CD14-positive monocyte (primary cell): ENCODE results near the gene SLC5A5. TPM values are rescaled to one million over a fixed set of nuclear protein-coding genes. Genes with fewer than 3 reads are reported as not detected.

Source experiments
- DNase-seq, 3 donors: peaks; one replicate each; pipeline ENCODE4 v3.0.0-alpha.2; 2011 to 2022
- H2AFZ ChIP-seq: 2 replicates; pipeline ENCODE4 v1.6.0; 2012; ENCODE audit warnings: mild to moderate bottlenecking, low read depth, low read length, inconsistent platforms; ENCODE audit not compliant: insufficient read depth, poor library complexity, severe bottlenecking
- H3K27ac ChIP-seq, 2 donors: 1 replicate in 1 of 2; 2 replicates in 1 of 2; pipeline ENCODE4 v1.5.1; 2012 to 2013; ENCODE audit warnings: low read length in 2 of 2, control low read depth in 1 of 2, inconsistent platforms in 1 of 2, low read depth in 1 of 2, mild to moderate bottlenecking in 1 of 2
- H3K27me3 ChIP-seq, 2 donors: one replicate each; pipeline versions ENCODE4 v1.6.0 to v1.6.1; 2011 to 2013; ENCODE audit warnings: low read length in 2 of 2; ENCODE audit not compliant: control insufficient read depth in 2 of 2, insufficient read depth in 2 of 2
- H3K36me3 ChIP-seq, 2 donors: replicated peaks in 1 of 2; 1 replicate in 1 of 2; 2 replicates in 1 of 2; pipeline versions ENCODE4 v1.5.1 to v1.6.1; 2012 to 2013; ENCODE audit warnings: low read length in 2 of 2, control low read depth in 1 of 2, inconsistent platforms in 1 of 2, mild to moderate bottlenecking in 1 of 2; ENCODE audit not compliant: insufficient read depth in 2 of 2, control insufficient read depth in 1 of 2
- H3K4me1 ChIP-seq, 2 donors: 1 replicate in 1 of 2; 2 replicates in 1 of 2; pipeline versions ENCODE4 v1.5.1 to v1.6.1; 2012 to 2013; ENCODE audit warnings: low read length in 2 of 2, control low read depth in 1 of 2, inconsistent platforms in 1 of 2, mild to moderate bottlenecking in 1 of 2, moderate library complexity in 1 of 2; ENCODE audit not compliant: insufficient read depth in 2 of 2, control insufficient read depth in 1 of 2
- H3K4me2 ChIP-seq: replicated peaks from 2 replicates; pipeline ENCODE3; 2012; ENCODE audit warnings: low read length, moderate library complexity, mild to moderate bottlenecking; ENCODE audit not compliant: poor library complexity, severe bottlenecking; ENCODE audit errors: extremely low read depth
- H3K4me3 ChIP-seq, 3 experiments: fragments of 200-600 bp in 1 of 3; sonication (generic) in 1 of 3; replicated peaks in 1 of 3; 1 replicate in 2 of 3; 2 replicates in 1 of 3; pipeline ENCODE4 v1.5.1; 2011 to 2013; ENCODE audit warnings: low read length in 3 of 3, mild to moderate bottlenecking in 3 of 3, control low read depth in 2 of 3, low read depth in 2 of 3, inconsistent platforms in 1 of 3, moderate library complexity in 1 of 3
- H3K79me2 ChIP-seq: 2 replicates; pipeline ENCODE4 v1.6.0; 2012; ENCODE audit warnings: mild to moderate bottlenecking, control low read depth, inconsistent platforms, low read length, moderate library complexity; ENCODE audit not compliant: insufficient read depth
- H3K9ac ChIP-seq: 2 replicates; pipeline ENCODE4 v1.6.0; 2017; ENCODE audit warnings: low read length, mild to moderate bottlenecking; ENCODE audit not compliant: insufficient read depth, poor library complexity, severe bottlenecking
- H3K9me3 ChIP-seq, 2 donors: replicated peaks in 1 of 2; 1 replicate in 1 of 2; 2 replicates in 1 of 2; pipeline versions ENCODE4 v1.5.1 to v1.6.1; 2012 to 2013; ENCODE audit warnings: low read length in 2 of 2, control low read depth in 1 of 2; ENCODE audit not compliant: control insufficient read depth in 1 of 2, insufficient read depth in 1 of 2
- H4K20me1 ChIP-seq: 2 replicates; pipeline ENCODE4 v1.6.0; 2012; ENCODE audit warnings: mild to moderate bottlenecking, low read length, control low read depth, moderate library complexity; ENCODE audit not compliant: insufficient read depth
- H3K27ac Mint-ChIP-seq, 7 donors: one replicate each; pipeline ENCODE4 v1.8.0; 2020; ENCODE audit warnings: mild to moderate bottlenecking in 7 of 7, mixed read lengths in 7 of 7, moderate library complexity in 6 of 7, inconsistent platforms in 2 of 7
- H3K27me3 Mint-ChIP-seq, 3 donors: one replicate each; pipeline ENCODE4 v1.8.0; 2021 to 2022; ENCODE audit warnings: low read depth in 3 of 3, mild to moderate bottlenecking in 3 of 3, mixed read lengths in 3 of 3, moderate library complexity in 3 of 3, inconsistent platforms in 1 of 3
- H3K36me3 Mint-ChIP-seq, 2 donors: one replicate each; pipeline ENCODE4 v1.8.0; 2020; ENCODE audit warnings: mixed read lengths in 2 of 2, inconsistent platforms in 1 of 2, mild to moderate bottlenecking in 1 of 2
- H3K4me1 Mint-ChIP-seq: one replicate; pipeline ENCODE4 v1.8.0; 2020; ENCODE audit warnings: mild to moderate bottlenecking, mixed read lengths
- H3K4me3 Mint-ChIP-seq, 2 donors: one replicate each; pipeline ENCODE4 v1.8.0; 2020; ENCODE audit warnings: mild to moderate bottlenecking in 2 of 2, mixed read lengths in 2 of 2, moderate library complexity in 1 of 2
- H3K9me3 Mint-ChIP-seq, 7 donors: one replicate each; pipeline ENCODE4 v1.8.0; 2020 to 2022; ENCODE audit warnings: mixed read lengths in 7 of 7, mild to moderate bottlenecking in 6 of 7, moderate library complexity in 6 of 7, inconsistent platforms in 2 of 7
- WGBS: methylation state at CpG from one replicate; pipeline ENCODE4 v1.1.5; 2013; ENCODE audit warnings: missing lambda C conversion rate; ENCODE audit not compliant: insufficient coverage; 5-methylcytosine and 5-hydroxymethylcytosine counted together
- intact Hi-C, 2 donors: fragments of 100-400 bp; cut with micrococcal nuclease; formaldehyde crosslinking; loops; one replicate each; pipeline versions ENCODE4 v1.15.0 to v1.15.1; 2023
- polyA plus RNA-seq, 3 donors: library from polyadenylated mRNA; depleted of rRNA in 1 of 3; unstranded in 2 of 3; stranded (reverse) in 1 of 3; fragments of 300-500 nt in 2 of 3; fragments of >200 nt in 1 of 3; fragmentation: Illumina TruSeq in 2 of 3; gene quantifications; 1 replicate in 2 of 3; 2 replicates in 1 of 3; pipeline ENCODE4 v1.2.3, GENCODE V29; 2012 to 2021
- TF ChIP-seq, protein P1 (sequence below): fragments of 200-600 bp; IDR thresholded peaks from one replicate; pipeline ENCODE4 v1.8.0; 2022; ENCODE audit warnings: antibody characterized with exemption, mild to moderate bottlenecking

The SLC5A5 gene
- polyA plus RNA-seq, 3 donors = 0.03 TPM; not detected in 2

GRCh38 chr19:17835182-17836006, 36.4 kb upstream of the SLC5A5 start:
- H3K36me3 Mint-ChIP-seq = peaks cover 77 to 97% of the 10 kb centered on the region in 2 donors
- no peaks in the 10 kb centered on the region for H4K20me1 ChIP-seq
- intact Hi-C loops = loop anchor here in 1 of 2 donors (5.0 kb wide), 1 partner anchor 33 kb away; no protein-coding TSS in a partner anchor
- H3K4me3 ChIP-seq = no peak overlapping the region
- no peak overlapping the region for H3K9ac ChIP-seq
- TF ChIP-seq, protein P1, sequence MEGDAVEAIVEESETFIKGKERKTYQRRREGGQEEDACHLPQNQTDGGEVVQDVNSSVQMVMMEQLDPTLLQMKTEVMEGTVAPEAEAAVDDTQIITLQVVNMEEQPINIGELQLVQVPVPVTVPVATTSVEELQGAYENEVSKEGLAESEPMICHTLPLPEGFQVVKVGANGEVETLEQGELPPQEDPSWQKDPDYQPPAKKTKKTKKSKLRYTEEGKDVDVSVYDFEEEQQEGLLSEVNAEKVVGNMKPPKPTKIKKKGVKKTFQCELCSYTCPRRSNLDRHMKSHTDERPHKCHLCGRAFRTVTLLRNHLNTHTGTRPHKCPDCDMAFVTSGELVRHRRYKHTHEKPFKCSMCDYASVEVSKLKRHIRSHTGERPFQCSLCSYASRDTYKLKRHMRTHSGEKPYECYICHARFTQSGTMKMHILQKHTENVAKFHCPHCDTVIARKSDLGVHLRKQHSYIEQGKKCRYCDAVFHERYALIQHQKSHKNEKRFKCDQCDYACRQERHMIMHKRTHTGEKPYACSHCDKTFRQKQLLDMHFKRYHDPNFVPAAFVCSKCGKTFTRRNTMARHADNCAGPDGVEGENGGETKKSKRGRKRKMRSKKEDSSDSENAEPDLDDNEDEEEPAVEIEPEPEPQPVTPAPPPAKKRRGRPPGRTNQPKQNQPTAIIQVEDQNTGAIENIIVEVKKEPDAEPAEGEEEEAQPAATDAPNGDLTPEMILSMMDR = no peak
- peak overlapping the region in 2 of 7 donors; percentile 32 to 69 for H3K27ac Mint-ChIP-seq
- DNase-seq = no peak
- no peak overlapping the region for H3K27ac ChIP-seq
- H3K4me2 ChIP-seq = no peak overlapping the region
- H3K9me3 Mint-ChIP-seq = peaks cover 2 to 7% (median 5%) of the 10 kb centered on the region in 7 donors
- no peaks in the 10 kb centered on the region for H3K79me2 ChIP-seq
- peaks cover 0 to 5% of the 10 kb centered on the region in 2 donors for H3K9me3 ChIP-seq
- peaks cover 60 to 85% of the 10 kb centered on the region in 2 donors for H3K36me3 ChIP-seq
- no peaks in the 10 kb centered on the region for H3K27me3 ChIP-seq
- H3K4me1 ChIP-seq = no peaks in the 10 kb centered on the region
- no peak overlapping the region for H2AFZ ChIP-seq
- no peak overlapping the region for H3K4me3 Mint-ChIP-seq
- H3K27me3 Mint-ChIP-seq = no peaks in the 10 kb centered on the region
- H3K4me1 Mint-ChIP-seq = no peaks in the 10 kb centered on the region
- 96% methylated on average over 6 of the region's 8 CpGs for WGBS

DNA sequence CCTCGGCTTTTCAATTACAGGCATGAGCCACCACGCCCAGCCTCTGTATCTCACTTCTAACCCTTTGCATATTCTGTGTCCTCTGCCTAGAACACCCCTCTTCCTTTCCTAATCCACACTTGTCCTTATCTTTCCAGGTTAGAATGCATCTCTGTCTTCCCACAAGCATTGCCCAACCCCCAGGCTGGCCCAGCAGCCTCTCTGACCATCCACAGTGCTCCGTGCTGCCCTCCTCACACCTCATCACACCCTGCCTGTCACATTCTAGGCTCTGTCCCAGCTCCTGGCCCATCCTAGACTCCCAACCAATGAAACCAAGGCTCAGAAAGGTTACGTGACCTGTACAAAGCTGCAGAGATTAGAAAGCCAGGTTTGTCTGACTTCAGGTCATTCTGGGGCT, 35.2 kb upstream of the SLC5A5 start:
- H3K27me3 Mint-ChIP-seq = peaks cover 0 to 4% (median 0%) of the 10 kb centered on the region in 3 donors
- WGBS = 100% methylated on average over 3 of the region's 4 CpGs
- Histone ChIP-seq H3K4me2 (no peak overlapping the region), H3K79me2 (no peaks in the 10 kb centered on the region), H3K27ac (no peak overlapping the region), H3K9me3 (no peaks in the 10 kb centered on the region), H3K9ac (no peak overlapping the region), H3K27me3 (no peaks in the 10 kb centered on the region), H3K36me3 (peaks cover 61 to 89% of the 10 kb centered on the region in 2 donors), H2AFZ (no peak overlapping the region), H4K20me1 (no peaks in the 10 kb centered on the region), H3K4me1 (no peaks in the 10 kb centered on the region), H3K4me3 (no peak overlapping the region)
- no peak for DNase-seq
- no peak overlapping the region for H3K27ac Mint-ChIP-seq
- peaks cover 81 to 98% of the 10 kb centered on the region in 2 donors for H3K36me3 Mint-ChIP-seq
- intact Hi-C loops = loop anchor here in 1 of 2 donors (5.0 kb wide), 1 partner anchor 34 kb away; no protein-coding TSS in a partner anchor
- TF ChIP-seq, protein P1 = no peak
- no peaks in the 10 kb centered on the region for H3K4me1 Mint-ChIP-seq
- no peak overlapping the region for H3K4me3 Mint-ChIP-seq
- peaks cover 0 to 2% (median 0%) of the 10 kb centered on the region in 7 donors for H3K9me3 Mint-ChIP-seq
